HG03139 (cell line): Measurements from ENCODE around the gene RORB.

Source experiments
- ATAC-seq: cut with Tn5 transposase; IDR thresholded peaks from one replicate; pipeline ENCODE4 v1.9.1; 2021; ENCODE audit not compliant: unreplicated experiment

Gene RORB

DNA sequence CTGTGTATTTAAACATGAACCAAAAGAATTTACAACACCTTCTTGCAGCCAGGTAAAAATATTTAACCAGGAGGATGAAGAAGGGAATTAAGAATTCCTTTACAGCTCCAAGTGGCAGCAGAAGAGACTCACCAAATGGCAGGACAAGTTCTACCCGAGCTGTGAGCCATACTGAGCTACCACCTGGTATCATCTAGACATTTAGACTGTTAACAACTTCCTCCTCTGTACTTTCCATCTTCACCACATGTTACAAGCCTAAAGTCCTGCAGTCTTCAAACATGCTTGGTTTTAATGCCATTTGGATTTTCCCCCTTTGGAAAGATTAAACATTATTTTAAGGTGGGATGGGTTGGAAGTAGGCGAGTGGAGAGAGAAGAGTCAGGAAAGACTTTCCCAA lies 200.4 kb downstream of the RORB start:
- no peak for ATAC-seq

GRCh38 chr9:74711341-74711740 lies 214.2 kb downstream of the RORB start:
- ATAC-seq = no peak

GRCh38 chr9:74718709-74719108 lies 221.6 kb downstream of the RORB start:
- ATAC-seq = no peak

DNA sequence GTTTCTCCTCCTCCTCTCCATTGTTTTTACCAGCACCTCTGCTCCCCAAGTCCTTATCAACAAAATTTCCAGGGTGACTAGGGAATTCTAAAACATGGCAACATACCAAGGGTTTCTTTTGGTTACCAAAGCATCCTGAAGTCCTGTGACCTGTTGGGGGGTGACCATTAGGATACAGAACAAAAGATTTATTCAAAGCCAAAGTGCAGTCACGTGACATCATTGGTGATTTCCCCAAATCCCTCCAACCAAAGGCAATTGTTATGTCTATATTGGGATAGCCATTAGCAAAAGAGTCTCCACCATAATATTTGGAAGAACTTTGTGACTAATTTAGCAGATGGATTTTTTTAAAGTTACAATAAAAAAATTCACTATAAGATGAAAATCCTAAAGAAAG lies 222.2 kb downstream of the RORB start:
- ATAC-seq = no peak

GRCh38 chr9:74721696-74722660 lies 224.8 kb downstream of the RORB start:
- no peak for ATAC-seq

- ATAC-seq = no peak
Observed at GRCh38 chr9:74724317-74724716, 227.2 kb downstream of the RORB start.

- no peak for ATAC-seq
Observed at GRCh38 chr9:74726581-74726980, 229.4 kb downstream of the RORB start.

DNA sequence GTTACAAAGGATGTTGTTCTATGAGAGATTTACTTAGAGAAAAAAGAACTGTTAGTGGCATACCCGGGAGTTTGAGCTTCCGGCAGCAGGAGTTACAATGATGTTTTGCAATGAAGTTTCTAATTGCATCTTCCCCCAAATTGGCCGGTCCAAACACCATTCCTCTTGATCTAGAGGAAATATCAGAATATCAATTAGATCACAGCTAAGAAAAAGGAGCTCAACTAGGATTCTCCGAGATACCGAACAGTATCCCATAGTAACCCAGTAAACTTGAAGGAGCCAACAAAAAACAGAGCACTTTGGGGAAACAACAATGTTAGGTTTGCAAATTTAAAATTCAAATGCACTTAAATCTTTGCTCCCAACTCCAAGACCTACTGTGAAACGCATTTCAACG lies 231.0 kb downstream of the RORB start:
- ATAC-seq = no peak

DNA sequence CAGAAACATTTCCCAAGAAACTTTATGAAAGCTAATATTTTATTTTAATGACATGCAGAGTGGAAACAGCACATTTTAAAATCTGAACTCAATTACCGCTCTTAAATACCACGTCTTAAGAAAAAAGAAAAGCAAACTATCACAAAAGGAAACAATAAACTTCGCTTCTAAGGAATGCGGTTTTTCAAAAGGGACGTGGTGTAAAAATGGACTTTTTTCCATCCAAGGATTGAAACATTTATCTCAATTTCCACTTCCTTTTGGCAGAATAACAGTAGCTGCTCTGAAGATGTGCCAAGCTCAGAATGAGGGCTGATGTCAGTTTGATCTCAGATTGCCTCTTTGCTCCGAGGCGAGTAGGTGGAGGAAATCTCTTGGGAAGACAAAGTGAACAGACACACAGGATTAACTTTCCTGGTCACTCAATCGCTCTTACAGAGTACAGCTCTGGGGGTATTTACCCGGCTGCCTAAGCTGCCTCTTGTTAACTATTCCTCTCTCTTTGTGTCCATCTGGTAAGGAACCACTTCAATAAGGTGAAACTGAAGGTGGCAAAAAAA lies 232.1 kb downstream of the RORB start:
- no peak for ATAC-seq

DNA sequence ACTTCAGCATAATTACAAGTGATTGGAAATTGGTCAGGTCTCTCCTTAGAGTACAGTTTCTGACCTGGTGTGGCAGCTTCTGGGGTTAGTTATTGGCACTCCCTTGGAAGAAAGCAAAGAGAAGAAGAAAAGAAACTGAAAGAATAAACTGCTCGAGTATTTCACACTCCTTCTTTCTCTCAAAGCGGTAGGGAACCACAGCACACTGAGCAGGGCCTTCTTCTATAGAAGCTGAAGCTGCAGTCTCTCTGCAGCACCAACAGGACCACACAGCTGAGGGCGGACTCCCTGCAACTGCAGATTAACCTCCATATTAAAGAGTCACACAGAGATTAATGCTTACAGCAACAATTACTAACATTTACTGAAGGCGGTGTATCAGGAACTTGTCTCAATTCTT lies 238.6 kb downstream of the RORB start:
- no peak for ATAC-seq

- no peak for ATAC-seq
Observed at GRCh38 chr9:74736646-74737045, 239.5 kb downstream of the RORB start.

DNA sequence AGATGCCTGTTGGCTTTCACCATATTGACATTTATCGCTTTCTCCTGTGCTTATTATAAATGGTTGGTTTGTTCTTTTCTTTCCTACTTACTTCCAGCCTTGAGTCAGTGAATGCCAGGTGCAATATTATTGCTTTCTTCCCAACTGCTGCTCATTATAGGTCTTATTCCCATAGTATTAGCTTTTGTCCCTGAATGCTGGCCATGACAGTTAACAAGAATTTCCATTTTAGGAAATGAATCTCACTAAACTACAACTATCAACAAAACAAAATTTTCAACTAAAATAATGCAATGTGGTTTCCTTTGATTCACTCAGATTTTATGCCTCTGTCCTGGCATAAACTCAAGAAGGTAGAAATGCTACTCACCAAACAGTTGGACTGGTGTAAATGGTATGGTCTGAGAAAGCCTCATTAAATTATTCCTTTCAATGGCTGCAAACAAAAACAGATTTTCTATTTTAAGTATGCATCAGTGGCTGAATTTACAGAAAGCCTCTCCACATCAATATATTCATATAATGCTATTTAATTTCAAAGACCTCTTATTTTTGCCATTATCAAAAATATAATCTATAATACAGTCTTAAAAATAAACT lies 245.2 kb downstream of the RORB start:
- ATAC-seq = no peak
